Measurements from ENCODE around the gene STK38L.

Gene STK38L

DNA sequence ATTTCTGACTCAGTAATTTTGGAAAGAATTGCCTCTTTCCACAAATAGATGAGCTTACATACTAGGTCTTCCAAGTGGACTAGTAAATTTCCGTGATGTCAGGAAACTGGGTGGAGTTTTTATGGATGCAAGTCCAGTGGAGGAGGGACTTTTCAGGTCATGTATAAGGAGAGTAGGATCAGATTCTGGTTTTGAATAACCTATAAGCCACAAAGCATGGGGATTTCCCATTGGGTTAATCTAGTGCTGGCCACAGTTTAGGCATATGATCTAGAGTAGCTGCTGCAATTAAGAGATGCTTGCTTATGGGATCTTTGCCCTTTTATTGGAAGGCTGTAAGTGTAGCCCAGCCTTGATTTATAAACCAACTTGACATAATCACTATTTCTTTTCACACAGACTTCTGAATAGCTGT is 33.8 kb downstream of the STK38L start:
- DNase-seq (ENCODE audit: low read depth in 2 of 2): no peak

DNA sequence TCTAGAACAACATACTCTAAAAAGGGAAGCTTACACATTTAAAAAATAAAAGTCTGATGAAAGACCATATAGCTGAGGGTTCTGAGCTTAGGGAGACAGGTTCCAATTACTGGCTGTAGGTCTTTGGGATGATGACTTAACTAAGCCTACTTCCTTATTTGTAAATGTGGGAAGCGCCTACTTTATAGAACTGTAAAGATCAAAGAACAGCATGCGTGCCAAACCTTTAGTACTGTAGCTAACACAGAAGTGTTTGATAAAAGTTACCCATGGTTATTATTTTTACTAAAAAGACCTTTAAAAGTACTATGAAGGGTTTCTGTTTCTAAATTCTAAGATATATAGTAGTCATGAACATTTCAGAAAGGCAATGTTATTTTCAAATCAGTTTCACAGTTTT is 35.7 kb downstream of the STK38L start:
- DNase-seq (ENCODE audit: low read depth in 2 of 2): no peak

DNA sequence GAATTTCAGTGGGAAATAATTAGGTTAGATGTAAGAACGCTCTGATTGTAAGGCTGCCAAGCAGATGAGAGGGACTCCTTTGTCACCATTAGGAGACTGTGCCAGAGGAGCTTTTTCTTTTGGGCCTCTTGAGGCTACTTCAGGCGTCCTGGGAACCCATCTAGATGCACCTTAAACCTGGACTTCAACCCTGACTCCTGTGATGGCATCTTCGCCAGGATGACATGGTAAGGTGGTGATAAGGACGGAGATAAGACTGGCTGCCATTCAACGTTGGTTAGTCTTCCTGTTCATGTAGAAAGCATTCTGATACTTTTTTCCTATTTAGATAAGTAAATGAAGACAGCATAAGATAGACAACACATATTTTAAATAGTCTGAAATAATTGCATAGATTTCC is 36.3 kb downstream of the STK38L start:
- DNase-seq (ENCODE audit: low read depth in 2 of 2): no peak

DNA sequence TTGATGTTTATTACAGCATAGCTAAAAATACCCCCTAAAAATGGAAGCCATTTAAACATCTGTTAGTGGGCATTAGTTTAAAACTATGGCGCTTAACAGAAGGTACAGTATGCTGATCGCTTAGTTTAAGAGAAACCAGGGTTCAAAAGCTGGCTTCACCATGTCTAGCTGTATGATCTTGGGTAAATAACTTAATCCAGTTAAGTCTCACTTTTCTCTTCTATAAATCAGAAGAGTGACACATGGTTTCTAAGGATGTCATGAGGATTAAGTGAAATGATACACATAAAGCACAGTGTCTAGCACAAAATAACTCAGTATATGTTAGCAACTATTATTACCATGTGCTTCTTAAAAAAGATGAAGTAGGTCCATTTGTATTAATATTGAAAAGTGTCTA is 38.7 kb downstream of the STK38L start:
- no peak for DNase-seq (ENCODE audit: low read depth in 2 of 2)

DNA sequence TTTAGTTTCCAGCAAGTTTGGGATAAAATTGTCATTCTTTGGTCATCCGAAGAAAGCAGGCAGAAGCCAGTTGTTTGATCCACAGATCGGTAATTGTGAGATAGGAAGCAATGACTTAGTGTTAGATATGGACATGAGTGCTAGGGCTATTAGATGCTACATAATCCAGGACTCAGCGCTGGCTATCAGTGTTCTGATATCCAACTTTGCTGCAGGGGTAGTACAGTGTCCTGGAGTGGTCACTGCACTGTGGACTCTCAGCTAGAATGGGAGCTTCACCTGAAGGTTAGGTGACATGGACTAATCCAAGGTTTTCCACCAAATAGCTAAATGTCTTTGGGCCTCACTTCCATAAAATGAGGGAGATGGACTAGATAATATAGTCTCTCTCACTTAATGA is 39.9 kb downstream of the STK38L start:
- DNase-seq (ENCODE audit: low read depth in 2 of 2): no peak

DNA sequence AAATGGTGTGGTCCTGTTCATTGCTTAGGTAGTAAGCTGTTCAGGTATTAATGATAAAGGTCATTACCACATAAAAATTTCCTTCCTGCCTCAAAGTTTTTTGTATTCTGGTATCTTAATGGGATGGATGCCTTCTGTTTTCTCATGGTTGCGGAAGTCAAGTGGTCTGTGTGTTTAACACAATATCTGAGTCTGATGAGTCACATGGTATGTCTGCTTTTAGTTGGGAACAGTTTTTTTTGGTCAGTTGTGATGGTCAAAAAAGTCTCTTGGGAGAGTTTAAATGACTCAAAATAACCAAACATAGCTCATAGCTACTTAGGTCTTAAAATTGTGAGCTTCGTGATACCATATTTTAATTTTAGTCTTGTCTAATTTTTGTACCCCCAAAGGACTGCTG is 40.7 kb downstream of the STK38L start:
- DNase-seq (ENCODE audit: low read depth in 2 of 2): no peak

DNA sequence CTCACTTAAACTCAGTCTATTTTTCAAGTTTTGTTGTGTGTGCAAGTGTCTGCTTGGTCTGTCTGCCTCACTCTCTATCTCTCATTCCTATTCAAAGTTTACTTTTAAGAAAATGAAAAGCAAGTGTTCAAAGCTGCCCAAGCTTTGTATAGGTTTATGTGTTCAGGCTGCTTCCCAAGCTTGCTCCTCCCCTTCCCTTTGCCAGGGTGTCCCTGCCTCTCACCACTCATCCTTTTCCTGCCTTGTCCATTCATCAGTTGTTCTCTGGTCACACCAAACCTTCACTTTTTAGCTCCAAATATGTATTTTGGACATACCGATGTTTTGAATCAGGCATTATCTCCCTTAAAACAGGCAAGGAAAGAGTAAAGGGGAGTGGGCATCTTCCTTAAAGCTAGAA is 41.3 kb downstream of the STK38L start:
- DNase-seq (ENCODE audit: low read depth in 2 of 2): no peak

DNA sequence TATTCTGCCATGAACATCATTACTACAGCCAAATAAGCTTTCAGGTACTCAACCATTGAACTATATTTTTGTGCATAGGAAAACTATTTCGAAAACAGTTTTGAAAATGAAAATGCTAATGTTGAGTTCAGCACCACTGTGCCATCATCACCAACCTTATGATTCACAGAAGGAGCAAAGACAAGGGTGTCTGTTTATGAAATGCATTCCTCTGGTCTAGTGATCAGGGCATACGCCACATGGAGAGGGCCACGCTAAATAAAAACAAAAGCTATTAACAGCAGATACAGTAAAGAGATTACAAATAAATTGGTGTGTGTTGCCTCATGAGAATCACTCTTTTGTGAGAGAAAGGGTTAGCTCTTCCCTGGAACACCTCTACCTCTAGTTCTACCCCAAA is 45.3 kb downstream of the STK38L start:
- DNase-seq (ENCODE audit: low read depth in 2 of 2): no peak

DNA sequence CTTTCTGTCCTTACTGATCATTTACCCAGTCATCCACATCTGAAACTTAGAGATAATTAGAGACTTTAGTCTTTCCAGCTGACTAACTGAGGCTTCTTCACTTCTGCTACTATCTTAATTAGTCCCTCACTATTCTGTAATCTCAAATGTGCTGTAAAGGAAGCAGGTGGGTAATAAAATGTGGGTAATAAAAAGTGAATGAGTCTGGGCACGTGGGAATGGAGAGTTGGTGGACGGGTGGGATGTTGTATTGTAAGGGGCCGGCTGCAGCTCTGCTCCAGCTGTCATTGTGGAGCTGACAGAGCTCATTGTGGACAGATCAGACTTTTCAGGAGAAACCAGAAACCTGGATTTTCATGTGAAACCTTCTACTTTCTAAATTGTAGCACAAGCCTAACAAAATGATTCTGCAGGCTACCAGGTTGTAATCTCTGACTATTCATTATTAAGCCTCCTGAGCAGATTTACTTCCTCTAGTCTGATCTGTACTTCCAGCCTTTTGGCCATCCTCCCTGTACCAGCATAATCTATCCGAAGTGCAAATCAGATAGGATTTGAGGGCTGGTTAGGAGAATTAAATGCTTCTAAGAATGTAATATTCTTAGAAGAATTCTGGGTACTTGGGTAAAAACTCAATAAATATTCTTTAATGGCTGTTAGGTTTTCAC is 46.5 kb downstream of the STK38L start:
- DNase-seq (ENCODE audit: low read depth in 2 of 2): no peak

DNA sequence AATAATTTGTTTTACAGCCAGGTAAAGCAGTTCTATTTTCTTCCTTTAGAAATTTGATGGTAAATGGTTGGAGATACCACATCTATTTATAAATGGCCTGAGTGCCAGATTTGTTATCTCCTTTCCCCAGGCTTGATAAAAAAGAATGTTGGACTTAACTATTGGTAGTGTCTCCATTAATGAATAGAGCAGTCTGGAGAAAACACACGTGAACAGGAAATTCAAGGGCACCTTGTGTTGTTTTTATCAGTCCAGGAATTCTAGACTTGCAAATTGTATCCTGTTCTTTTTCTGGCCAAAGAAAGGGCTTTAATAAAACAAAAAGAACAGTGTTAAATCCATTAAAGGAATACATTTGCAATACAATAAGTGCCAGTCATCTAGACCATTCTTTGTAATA is 47.8 kb downstream of the STK38L start:
- no peak for DNase-seq (ENCODE audit: low read depth in 2 of 2)

DNA sequence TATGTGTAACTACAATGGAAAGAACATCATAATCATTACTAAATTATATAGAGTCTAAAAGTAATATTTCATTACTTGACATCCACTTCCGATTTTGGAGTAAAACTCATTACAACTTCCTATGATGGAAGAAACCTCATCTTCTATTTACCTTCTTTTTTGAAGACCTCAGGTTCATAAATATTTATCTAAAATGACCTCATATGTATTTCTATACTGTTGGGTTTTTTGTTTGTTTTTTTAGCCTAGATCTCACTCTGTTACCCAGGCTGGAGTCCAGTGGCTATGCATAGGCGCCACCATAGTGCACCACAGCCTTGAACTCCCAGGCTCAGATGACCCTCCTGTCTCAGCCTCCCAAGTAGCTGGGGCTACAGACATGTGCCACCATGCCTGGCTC is 48.6 kb downstream of the STK38L start:
- no peak for DNase-seq (ENCODE audit: low read depth in 2 of 2)

DNA sequence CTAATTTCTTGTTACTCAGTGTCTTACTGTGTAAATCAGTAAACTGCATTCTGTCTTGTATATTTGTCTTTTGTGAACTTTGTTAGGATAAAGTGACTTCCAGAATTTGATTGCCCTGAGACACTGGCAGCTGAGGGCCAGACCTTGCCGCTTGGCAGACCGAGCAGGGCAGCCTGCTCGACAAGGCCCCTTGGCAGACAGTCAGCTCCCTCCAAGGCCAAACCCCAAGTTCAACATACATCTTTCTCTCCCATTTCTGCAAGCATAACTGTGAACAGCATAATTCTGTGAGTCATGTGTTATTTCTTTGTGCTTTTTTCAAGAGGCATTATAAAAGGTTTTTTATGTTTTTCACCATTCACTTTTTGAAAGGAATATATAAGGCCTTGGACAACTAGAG is 49.4 kb downstream of the STK38L start:
- no peak for DNase-seq (ENCODE audit: low read depth in 2 of 2)

DNA sequence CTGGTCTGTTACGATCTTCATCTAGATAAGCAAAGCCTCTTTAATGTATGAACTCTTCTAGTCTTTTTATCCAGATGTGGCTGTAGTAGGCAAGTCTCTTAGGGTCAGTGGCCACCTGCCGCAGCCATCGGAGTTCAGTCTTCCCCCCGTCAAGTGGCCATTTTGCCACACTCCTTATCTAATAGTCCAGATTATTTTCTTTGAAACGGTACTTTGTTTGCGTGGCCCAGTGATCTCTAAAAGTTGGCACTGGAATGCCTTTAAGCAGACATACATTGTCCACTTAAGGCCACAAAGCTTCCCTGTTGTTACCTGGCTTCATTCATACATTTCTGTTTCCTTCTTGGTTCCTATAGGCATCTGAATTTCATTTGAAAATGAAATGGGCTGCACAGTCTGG is 52.6 kb downstream of the STK38L start:
- DNase-seq (ENCODE audit: low read depth in 2 of 2): no peak

DNA sequence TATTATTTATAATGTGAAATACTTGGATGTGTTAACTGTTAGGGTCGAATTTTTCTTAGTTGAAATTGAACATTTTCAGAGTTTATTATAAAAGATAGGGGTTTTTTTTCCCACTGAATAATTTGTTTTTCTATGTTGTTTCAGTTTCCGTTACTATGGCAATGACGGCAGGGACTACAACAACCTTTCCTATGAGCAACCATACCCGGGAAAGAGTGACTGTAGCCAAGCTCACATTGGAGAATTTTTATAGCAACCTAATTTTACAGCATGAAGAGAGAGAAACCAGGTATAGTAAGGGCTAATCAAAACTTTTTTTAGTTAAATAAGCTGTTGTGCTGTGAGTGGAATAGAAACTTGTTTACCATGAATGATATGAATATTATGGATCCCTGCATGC is 53.5 kb downstream of the STK38L start:
- no peak for DNase-seq (ENCODE audit: low read depth in 2 of 2)

DNA sequence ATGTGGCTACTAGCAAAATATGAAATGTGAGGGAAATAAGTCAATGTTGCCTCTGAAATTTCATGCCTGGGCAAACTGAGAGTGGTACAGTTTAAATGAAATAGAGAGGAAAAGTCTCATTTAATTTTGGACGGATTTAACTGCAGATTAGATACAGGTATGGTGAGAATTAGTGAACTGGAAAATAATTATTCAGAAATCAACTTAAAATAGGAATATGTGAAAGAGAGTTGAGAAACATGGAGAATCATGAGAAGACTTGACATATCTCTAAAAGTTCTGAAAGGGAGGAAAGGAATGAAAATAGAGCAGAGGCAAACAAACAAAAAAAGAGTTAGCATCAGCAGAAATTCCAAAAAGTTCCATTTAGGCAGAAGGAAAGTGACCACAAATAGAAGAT is 55.0 kb downstream of the STK38L start:
- no peak for DNase-seq (ENCODE audit: low read depth in 2 of 2)

DNA sequence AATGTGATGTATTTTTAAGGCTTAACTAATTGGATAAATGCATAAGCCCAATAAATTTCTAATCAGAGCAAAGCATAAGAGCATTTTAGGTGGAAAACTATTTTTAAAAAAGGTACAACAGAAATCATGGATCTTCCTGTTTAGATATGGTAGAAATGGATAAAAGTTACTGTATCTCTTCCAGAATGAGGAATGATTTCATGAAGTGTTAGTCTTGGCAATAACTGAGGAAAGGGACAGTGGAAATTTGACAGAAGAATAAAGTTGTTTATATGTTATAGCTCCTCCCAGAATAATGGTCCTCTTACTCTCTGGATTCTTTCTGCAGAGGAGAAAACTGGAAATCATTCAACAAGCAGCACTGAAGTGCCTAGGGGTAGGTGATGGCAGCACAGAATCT is 56.1 kb downstream of the STK38L start:
- no peak for DNase-seq (ENCODE audit: low read depth in 2 of 2)

DNA sequence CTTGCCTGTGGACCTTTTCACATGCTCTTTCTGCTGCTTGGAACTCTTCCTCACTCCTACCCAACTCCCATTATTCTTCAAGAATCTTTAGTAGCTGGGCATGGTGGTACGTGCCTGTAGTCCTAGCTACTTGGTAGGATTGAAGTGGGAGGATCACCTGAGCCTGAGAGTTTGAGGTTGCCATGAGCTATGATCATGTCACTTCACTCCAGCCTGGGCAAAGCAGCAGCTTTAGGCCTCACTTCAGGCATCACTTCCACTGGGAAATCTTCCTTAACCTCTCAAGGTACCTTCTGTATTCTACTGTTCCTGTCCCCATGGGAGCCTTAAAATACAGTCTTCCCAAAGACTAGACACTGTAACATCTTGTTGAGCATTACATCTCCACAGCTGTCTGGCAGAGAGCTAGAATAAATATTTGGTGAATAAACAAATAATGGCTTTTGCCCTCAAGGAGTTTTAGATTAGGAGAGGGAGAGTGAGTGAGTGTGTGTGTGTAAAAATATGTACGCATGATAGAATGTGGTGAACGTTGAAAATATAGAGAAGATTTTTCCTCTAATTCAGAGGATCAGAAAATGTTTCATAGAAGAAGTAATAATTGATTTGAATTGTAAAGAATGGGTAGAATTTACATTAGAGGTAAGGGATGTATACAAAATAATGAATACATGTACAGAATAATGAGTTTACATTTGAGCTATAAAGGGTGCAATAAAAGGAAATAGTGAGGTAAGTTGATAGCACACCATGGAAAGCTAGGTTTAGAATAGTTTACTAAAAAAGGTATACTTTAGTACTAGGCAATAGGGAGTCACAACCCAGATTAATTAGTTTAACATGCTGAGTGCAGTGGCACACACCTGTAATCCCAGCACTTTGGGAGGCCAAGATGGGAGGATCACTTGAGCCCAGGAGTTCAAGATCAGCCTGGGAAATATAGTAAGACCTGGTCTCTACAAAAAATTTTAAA is 59.3 kb downstream of the STK38L start:
- DNase-seq (ENCODE audit: low read depth in 2 of 2): no peak

DNA sequence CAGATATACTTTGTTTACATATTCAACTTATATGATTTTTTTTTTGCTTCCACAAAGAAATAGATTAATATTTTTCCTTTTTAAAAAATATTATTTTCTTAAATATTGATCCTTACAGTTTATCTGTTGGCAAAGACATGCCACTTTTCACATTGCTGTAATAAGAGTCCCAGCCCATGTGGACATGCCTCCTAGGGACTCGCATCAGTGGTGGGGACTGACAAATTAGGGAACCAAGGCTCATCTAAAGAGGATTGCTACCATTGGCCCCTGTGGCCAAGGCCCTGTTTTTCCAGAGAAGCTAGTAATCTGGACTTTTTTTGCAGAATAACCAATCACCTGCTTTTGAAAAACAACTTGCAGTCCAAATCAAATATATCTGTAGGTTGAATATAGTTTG is 60.8 kb downstream of the STK38L start:
- no peak for DNase-seq (ENCODE audit: low read depth in 2 of 2)

DNA sequence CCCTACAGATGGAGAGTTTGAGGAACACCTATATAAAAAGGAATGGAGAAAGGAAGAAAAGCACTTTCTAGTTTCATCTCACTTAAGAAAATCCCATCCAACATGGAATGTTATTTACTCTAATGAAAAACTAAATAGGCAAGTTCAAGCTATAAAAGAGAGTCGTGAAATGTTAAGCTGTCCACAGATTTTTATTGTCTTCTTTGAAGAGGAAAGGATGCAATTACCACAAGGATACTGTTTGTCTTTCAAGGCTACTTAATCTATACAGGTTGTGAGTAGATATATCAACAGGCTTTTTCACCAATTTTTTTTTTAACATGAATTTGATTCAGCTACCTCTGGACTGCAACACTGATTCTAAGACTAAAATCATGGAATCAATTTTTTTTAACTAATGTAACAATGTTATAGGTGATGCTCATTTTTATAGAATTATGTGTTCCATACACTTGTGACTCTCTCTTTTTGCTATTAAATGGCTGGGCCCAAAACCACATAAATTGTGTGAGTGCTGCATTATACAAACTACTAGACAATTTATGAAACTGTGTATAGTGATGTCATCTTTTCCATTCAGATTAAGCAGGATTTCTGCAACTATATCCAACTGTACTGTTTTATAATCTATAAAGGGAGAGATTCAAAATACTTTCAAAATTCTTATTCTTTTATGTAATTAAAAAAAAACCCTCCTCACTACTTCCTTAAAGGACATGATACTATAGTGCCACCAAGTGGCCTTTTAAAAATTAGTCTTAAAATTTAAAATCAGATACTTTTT is 61.8 kb downstream of the STK38L start:
- DNase-seq (ENCODE audit: low read depth in 2 of 2): no peak

DNA sequence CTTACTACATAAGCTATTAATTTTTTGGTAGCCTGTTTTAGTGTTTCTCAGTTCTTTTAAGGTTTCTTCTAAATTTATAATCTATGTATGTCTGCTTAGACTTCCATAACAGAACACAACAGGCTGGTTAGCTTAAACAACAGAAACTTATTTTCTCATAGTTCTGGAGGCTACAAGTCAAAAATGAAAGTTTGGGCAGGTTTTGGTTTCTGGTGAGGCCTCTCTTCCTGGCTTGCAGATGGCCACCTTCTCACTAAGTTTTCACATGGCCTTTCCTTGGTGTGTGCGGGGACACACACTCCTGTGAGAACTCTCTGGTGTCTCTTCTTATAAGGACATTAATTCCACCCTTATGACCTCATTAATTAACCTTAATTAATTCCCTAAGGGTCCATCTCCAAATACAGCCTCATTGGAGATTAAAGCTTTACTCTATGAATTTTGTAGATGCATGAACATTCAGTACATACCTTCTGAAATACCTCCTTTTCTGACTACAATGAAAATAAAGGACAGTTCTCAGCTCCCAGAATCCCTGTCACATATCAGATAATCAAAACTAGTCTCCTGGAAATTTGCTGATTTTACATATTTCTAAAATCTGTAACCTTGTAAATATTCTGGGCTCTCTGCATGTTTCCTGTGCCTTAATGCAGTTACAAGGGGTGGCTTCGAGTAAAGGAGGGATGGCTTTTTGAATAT is 65.4 kb downstream of the STK38L start:
- DNase-seq (ENCODE audit: low read depth in 2 of 2): no peak

DNA sequence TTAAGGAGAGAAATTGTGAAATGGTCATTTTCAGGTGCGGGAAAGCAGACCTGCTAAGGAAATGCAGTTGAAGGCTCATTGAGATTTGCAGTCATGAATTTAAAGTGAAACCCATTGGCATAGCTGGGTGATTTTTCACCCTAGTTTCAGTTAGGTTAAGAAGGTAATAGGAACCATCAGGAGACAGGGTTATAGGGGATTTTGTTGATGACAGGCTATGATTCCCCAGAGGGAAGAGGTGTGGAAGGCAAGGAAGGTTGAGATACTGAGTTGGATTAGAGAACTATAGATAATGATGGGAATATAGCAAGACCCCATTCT is 65.9 kb downstream of the STK38L start:
- DNase-seq (ENCODE audit: low read depth in 2 of 2): no peak

DNA sequence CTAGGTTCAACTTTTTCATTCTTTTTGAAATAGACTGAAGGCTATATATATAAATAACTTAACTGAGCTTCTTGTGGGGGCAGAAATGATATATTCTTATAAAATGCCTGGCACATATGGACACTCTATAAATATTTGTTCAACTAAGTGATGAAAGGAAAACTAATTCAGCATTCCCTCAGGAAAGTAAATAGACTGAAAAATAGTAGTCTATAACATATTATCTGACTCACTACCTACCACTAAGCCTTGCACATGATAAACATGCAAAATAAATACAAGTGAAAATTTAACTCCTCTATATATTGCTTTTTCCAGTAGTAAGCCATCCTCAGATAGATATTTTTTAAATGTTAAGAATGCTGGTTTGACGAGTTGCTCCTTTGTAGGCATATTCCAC is 72.9 kb downstream of the STK38L start:
- no peak for DNase-seq (ENCODE audit: low read depth in 2 of 2)
